Psoas muscle (tissue), 8 donors: ENCODE measurements around the gene GRIN3B. TPM values are rescaled to one million over a fixed set of nuclear protein-coding genes. Genes with fewer than 3 reads are reported as not detected.

Source experiments
- ATAC-seq, 4 donors: fragments of 200-7000 bp; cut with Tn5 transposase; one replicate each; pipeline ENCODE4 v1.9.1; 2020; ENCODE audit warnings: moderate library complexity in 3 of 4, mild to moderate bottlenecking in 2 of 4
- DNase-seq, 2 donors: peaks; one replicate each; pipeline ENCODE4 v3.0.0-alpha.2; 2020
- H3K27ac ChIP-seq: fragments of 200-600 bp; one replicate; pipeline ENCODE4 v1.8.0; 2022
- H3K27me3 ChIP-seq, 3 donors: fragments of 200-600 bp in 1 of 3; one replicate each; pipeline versions ENCODE4 v1.6.1 to v1.8.0; 2013 to 2022; ENCODE audit warnings: low read length in 2 of 3, mild to moderate bottlenecking in 2 of 3, moderate library complexity in 1 of 3; ENCODE audit not compliant: insufficient read depth in 3 of 3
- H3K36me3 ChIP-seq, 2 donors: fragments of 200-600 bp in 1 of 2; one replicate each; pipeline versions ENCODE4 v1.6.1 to v1.8.0; 2013 to 2022; ENCODE audit warnings: low read depth in 1 of 2, mild to moderate bottlenecking in 1 of 2, moderate library complexity in 1 of 2; ENCODE audit not compliant: insufficient read depth in 1 of 2
- H3K4me1 ChIP-seq: fragments of 200-600 bp; one replicate; pipeline ENCODE4 v1.8.0; 2022
- H3K4me3 ChIP-seq: fragments of 200-600 bp; one replicate; pipeline ENCODE4 v1.8.0; 2022; ENCODE audit warnings: mild to moderate bottlenecking
- H3K9me3 ChIP-seq: fragments of 200-600 bp; one replicate; pipeline ENCODE4 v1.8.0; 2022
- CTCF ChIP-seq: fragments of 200-600 bp; IDR thresholded peaks from one replicate; pipeline ENCODE4 v1.8.0; 2022; ENCODE audit warnings: antibody characterized with exemption
- WGBS, 3 donors: extraction: QIAGEN DNeasy Blood & Tissue Kit; methylation state at CpG; one replicate each; pipeline versions ENCODE4 v1.1.6 to v1.1.7; 2013; 5-methylcytosine and 5-hydroxymethylcytosine counted together
- intact Hi-C, 2 donors: fragments of 100-400 bp; cut with DNase I; formaldehyde crosslinking; loops; one replicate each; pipeline versions ENCODE4 v1.11.0 to v1.14.2; 2022
- polyA plus RNA-seq, 3 donors: library from polyadenylated mRNA; stranded (reverse); fragments of 200-250 nt; gene quantifications; one replicate each; pipeline ENCODE4 v1.2.3, GENCODE V29; 2013
- total RNA-seq, 4 donors: library from RNA; stranded (reverse); fragmentation: NEBNext Ultra II Directional in 2 of 4; extraction: Animal tissue kit (Norgen Biotek cat#: 25700) in 2 of 4; gene quantifications; one replicate each; pipeline versions ENCODE4 v1.2.1 to v1.2.4, GENCODE V29; 2021 to 2023
- donor health status: healthy with polysubstance abuse.
- donor health status: DM: no; HTN: no; CAD: no; lungs with moderate emphysema.
- donor health status: Bipolar disorder and iron deficiency.
- donor health status: healthy.
- donor health status: DM: yes; HTN: yes; CAD: no.
- donor health status: DM: no; HTN: no; CAD: no.
- donor health status: DM: no; HTN: no; CAD: no.
- donor health status: DM: yes; HTN: yes; CAD: no.

GRIN3B gene
- total and polyA plus RNA-seq, 7 donors: 0.01 to 0.16 TPM; not detected in 5

GRCh38 chr19:962683-963400 is 37.4 kb upstream of the GRIN3B start:
- no peaks in the 10 kb centered on the region for H3K4me1 ChIP-seq
- no peak overlapping the region for H3K4me3 ChIP-seq
- 87 to 92% (median 91%) methylated on average over 30 to 31 of the region's 31 CpGs for WGBS, 3 donors
- H3K27me3 ChIP-seq: no peaks in the 10 kb centered on the region
- H3K9me3 ChIP-seq: no peaks in the 10 kb centered on the region
- no peak overlapping the region for H3K27ac ChIP-seq
- ATAC-seq: no peak
- peaks cover 0 to 20% of the 10 kb centered on the region in 2 donors for H3K36me3 ChIP-seq
- no peak for DNase-seq
- no peak for TF ChIP-seq CTCF
- intact Hi-C loops: no loop called here

GRCh38 chr19:963486-963951 is 36.7 kb upstream of the GRIN3B start:
- DNase-seq: no peak

GRCh38 chr19:964116-964520 is 36.1 kb upstream of the GRIN3B start:
- Histone ChIP-seq H3K27me3 (no peaks in the 10 kb centered on the region), H3K4me1 (no peaks in the 10 kb centered on the region), H3K4me3 (no peak overlapping the region), H3K36me3 (peaks cover 0 to 30% of the 10 kb centered on the region in 2 donors), H3K9me3 (no peaks in the 10 kb centered on the region), H3K27ac (no peak overlapping the region)
- DNase-seq (no peak), ATAC-seq (no peak)
- 69 to 92% (median 83%) methylated on average over 15 to 16 of the region's 16 CpGs for WGBS, 3 donors
- no peak for TF ChIP-seq CTCF
- intact Hi-C loops: no loop called here

More at GRCh38 chr19:963486-963951, 36.7 kb upstream of the GRIN3B start:
- H3K27ac ChIP-seq: no peak overlapping the region
- ATAC-seq: no peak
- no peak for TF ChIP-seq CTCF
- peaks cover 0 to 24% of the 10 kb centered on the region in 2 donors for H3K36me3 ChIP-seq
- H3K4me3 ChIP-seq: no peak overlapping the region
- no peaks in the 10 kb centered on the region for H3K9me3 ChIP-seq
- intact Hi-C loops: no loop called here
- 76 to 85% (median 83%) methylated on average over 7 to 11 of the region's 11 CpGs for WGBS, 3 donors
- no peaks in the 10 kb centered on the region for H3K4me1 ChIP-seq
- H3K27me3 ChIP-seq: no peaks in the 10 kb centered on the region

- H3K36me3 ChIP-seq: peaks cover 0 to 36% of the 10 kb centered on the region in 2 donors
- no peak for DNase-seq
- WGBS, 3 donors: 97 to 98% (median 97%) methylated on average over 18 to 19 of the region's 19 CpGs
- H3K4me3 ChIP-seq: no peak overlapping the region
- H3K27ac ChIP-seq: no peak overlapping the region
- no peaks in the 10 kb centered on the region for H3K27me3 ChIP-seq
- H3K4me1 ChIP-seq: no peaks in the 10 kb centered on the region
- no peak for TF ChIP-seq CTCF
- no peaks in the 10 kb centered on the region for H3K9me3 ChIP-seq
- intact Hi-C loops: no loop called here
- ATAC-seq: no peak
These were observed 35.2 kb upstream of the GRIN3B start for GRCh38 chr19:964761-965694.
